ENCODE results near the gene GAS7. TPM values are rescaled to one million over a fixed set of nuclear protein-coding genes. Genes with fewer than 3 reads are reported as not detected.
A peak's percentile ranks its signal among the peaks of the same experiment; 100 is the strongest.

GAS7 gene
- total RNA-seq, 1 donor from 2014 or later = 50.6 TPM

- ATAC-seq = no peak
- TF ChIP-seq CTCF (IDR thresholded peaks at IDR 0.05) = no peak
- Histone ChIP-seq H3K27me3 (no peaks in the 10 kb centered on the region), H3K9me3 (no peaks in the 10 kb centered on the region), H3K36me3 (no peaks in the 10 kb centered on the region), H3K27ac (no peak overlapping the region), H3K4me3 (no peak overlapping the region), H3K4me1 (peaks cover 36% of the 10 kb centered on the region)
- peak; percentile 54 for DNase-seq
- intact Hi-C loops (cut with DNase I) = no loop called here
These were observed 77.7 kb downstream of the GAS7 start for GRCh38 chr17:10120749-10121148.

- Histone ChIP-seq H3K27me3 (no peaks in the 10 kb centered on the region), H3K9me3 (no peaks in the 10 kb centered on the region), H3K4me3 (no peak overlapping the region), H3K4me1 (peaks cover 36% of the 10 kb centered on the region), H3K27ac (peak overlapping the region; percentile 17), H3K36me3 (no peaks in the 10 kb centered on the region)
- no peak for TF ChIP-seq CTCF (IDR thresholded peaks at IDR 0.05)
- intact Hi-C loops (cut with DNase I) = no loop called here
- DNase-seq (peak; percentile 63), ATAC-seq (peak; percentile 29)
These were observed 78.3 kb downstream of the GAS7 start for GRCh38 chr17:10120109-10120485.

GRCh38 chr17:10119203-10120108, 79.0 kb downstream of the GAS7 start:
- ATAC-seq (peak; percentile 67), DNase-seq (peak; percentile 82)
- no peak overlapping the region for H3K27ac ChIP-seq
- H3K27me3 ChIP-seq = no peaks in the 10 kb centered on the region
- H3K4me3 ChIP-seq = no peak overlapping the region
- intact Hi-C loops (cut with DNase I) = no loop called here
- H3K4me1 ChIP-seq = peaks cover 36% of the 10 kb centered on the region
- H3K9me3 ChIP-seq = no peaks in the 10 kb centered on the region
- no peaks in the 10 kb centered on the region for H3K36me3 ChIP-seq
- TF ChIP-seq CTCF (IDR thresholded peaks at IDR 0.05) = no peak

- no peaks in the 10 kb centered on the region for H3K36me3 ChIP-seq
- ATAC-seq (no peak), DNase-seq (peak; percentile 50)
- peaks cover 43% of the 10 kb centered on the region for H3K4me1 ChIP-seq
- H3K27me3 ChIP-seq = no peaks in the 10 kb centered on the region
- no peak overlapping the region for H3K27ac ChIP-seq
- intact Hi-C loops (cut with DNase I) = no loop called here
- no peak for TF ChIP-seq CTCF (IDR thresholded peaks at IDR 0.05)
- no peak overlapping the region for H3K4me3 ChIP-seq
- H3K9me3 ChIP-seq = no peaks in the 10 kb centered on the region
These were observed 79.6 kb downstream of the GAS7 start for GRCh38 chr17:10118788-10119130.

- DNase-seq (peak; percentile 63), ATAC-seq (peak; percentile 8)
- Histone ChIP-seq H3K36me3 (no peaks in the 10 kb centered on the region), H3K4me1 (peaks cover 45% of the 10 kb centered on the region), H3K9me3 (no peaks in the 10 kb centered on the region), H3K4me3 (no peak overlapping the region), H3K27ac (no peak overlapping the region), H3K27me3 (no peaks in the 10 kb centered on the region)
- intact Hi-C loops (cut with DNase I) = no loop called here
- peak; percentile 7 for TF ChIP-seq CTCF (IDR thresholded peaks at IDR 0.05)
These were observed 80.8 kb downstream of the GAS7 start for GRCh38 chr17:10117581-10118001.
